Fibroblast of lung (primary cell): ENCODE data around the gene SERINC4. TPM values are rescaled to one million over a fixed set of nuclear protein-coding genes. Genes with fewer than 3 reads are reported as not detected.
A peak's percentile ranks its signal among the peaks of the same experiment; 100 is the strongest.

Source experiments
- DNase-seq, 2 donors: peaks; one replicate each; pipeline versions ENCODE4 v3.0.0 to v3.0.0-alpha.2; 2010; ENCODE audit warnings: low read depth in 2 of 2
- H2AFZ ChIP-seq: 2 replicates; pipeline ENCODE4 v1.5.1; 2012; ENCODE audit warnings: low read length, control low read depth, inconsistent platforms
- H3K27ac ChIP-seq: 2 replicates; pipeline ENCODE4 v1.5.1; 2011; ENCODE audit warnings: low read length, control low read depth; ENCODE audit not compliant: insufficient read depth
- H3K27me3 ChIP-seq: 2 replicates; pipeline ENCODE4 v1.5.1; 2011; ENCODE audit warnings: mild to moderate bottlenecking, low read length; ENCODE audit not compliant: control insufficient read depth, insufficient read depth
- H3K36me3 ChIP-seq: 2 replicates; pipeline ENCODE4 v1.5.1; 2011; ENCODE audit warnings: low read length; ENCODE audit not compliant: control insufficient read depth, insufficient read depth
- H3K4me1 ChIP-seq: 2 replicates; pipeline ENCODE4 v1.5.1; 2011; ENCODE audit warnings: low read length; ENCODE audit not compliant: control insufficient read depth, insufficient read depth; ENCODE audit errors: extremely low read depth
- H3K4me2 ChIP-seq: 2 replicates; pipeline ENCODE4 v1.5.1; 2011; ENCODE audit warnings: low read length, control low read depth; ENCODE audit not compliant: insufficient read depth; ENCODE audit errors: extremely low read depth
- H3K4me3 ChIP-seq, 4 experiments: fragments of 200-600 bp in 1 of 4; sonication (generic) in 1 of 4; replicated peaks in 1 of 4; 2 replicates each; pipeline ENCODE4 v1.5.1; 2011 to 2016; ENCODE audit warnings: low read length in 4 of 4, low read depth in 3 of 4, mild to moderate bottlenecking in 3 of 4, control low read depth in 2 of 4, inconsistent platforms in 1 of 4, mixed read lengths in 1 of 4; ENCODE audit not compliant: insufficient read depth in 1 of 4; ENCODE audit errors: control extremely low read depth in 1 of 4
- H3K79me2 ChIP-seq: 2 replicates; pipeline ENCODE4 v1.5.1; 2012; ENCODE audit warnings: mild to moderate bottlenecking, low read length, inconsistent platforms; ENCODE audit not compliant: control insufficient read depth, insufficient read depth
- H3K9ac ChIP-seq: 2 replicates; pipeline ENCODE4 v1.5.1; 2011; ENCODE audit warnings: mild to moderate bottlenecking, low read length, control low read depth; ENCODE audit not compliant: insufficient read depth
- H3K9me3 ChIP-seq: 2 replicates; pipeline ENCODE4 v1.5.1; 2012; ENCODE audit warnings: low read depth, low read length; ENCODE audit not compliant: control insufficient read depth, insufficient read depth
- H4K20me1 ChIP-seq: 2 replicates; pipeline ENCODE4 v1.5.1; 2011; ENCODE audit warnings: low read length; ENCODE audit not compliant: control insufficient read depth, insufficient read depth; ENCODE audit errors: extremely low read depth
- CTCF ChIP-seq, 2 donors: IDR thresholded peaks in 1 of 2; conservative IDR thresholded peaks in 1 of 2; 1 replicate in 1 of 2; 2 replicates in 1 of 2; pipeline ENCODE4 v1.5.1; 2011 to 2012; ENCODE audit warnings: low read length in 2 of 2, control low read depth in 1 of 2, inconsistent platforms in 1 of 2, low read depth in 1 of 2, mild to moderate bottlenecking in 1 of 2
- EZH2 ChIP-seq: IDR thresholded peaks from 2 replicates; pipeline ENCODE4 v1.5.1; 2012; ENCODE audit warnings: low read length, control low read depth, mild to moderate bottlenecking; ENCODE audit errors: missing control alignments
- polyA plus RNA-seq, 2 donors: library from polyadenylated mRNA; depleted of rRNA in 1 of 2; stranded (reverse) in 1 of 2; unstranded in 1 of 2; fragments of >200 nt; gene quantifications; 2 replicates each; pipeline ENCODE4 v1.2.1, GENCODE V29; 2011 to 2012; ENCODE audit warnings: missing spikeins in 1 of 2
- total RNA-seq: library from RNA; depleted of rRNA; stranded (reverse); fragments of >200 nt; gene quantifications from 2 replicates; pipeline ENCODE4 v1.2.1, GENCODE V29; 2014

Gene SERINC4
- total and polyA plus RNA-seq, 2 donors (not counting 1 experiment from before 2014, with no cell fraction given), result 0.06 to 0.17 TPM

GRCh38 chr15:43763819-43764446 is 36.1 kb downstream of the SERINC4 start:
- no peak overlapping the region for H3K9ac ChIP-seq
- no peaks in the 10 kb centered on the region for H3K27me3 ChIP-seq
- no peak overlapping the region for H2AFZ ChIP-seq
- no peak for DNase-seq
- peaks cover 2% of the 10 kb centered on the region for H3K4me1 ChIP-seq
- no peak overlapping the region for H3K4me3 ChIP-seq
- TF ChIP-seq CTCF (conservative IDR thresholded peaks at IDR 0.05 in 1 of 2, IDR thresholded peaks at IDR 0.05 in 1 of 2; ENCODE audit: low read depth in 1 of 2, low read length in 2 of 2) (no peak), EZH2 (no peak)
- H4K20me1 ChIP-seq, result no peaks in the 10 kb centered on the region
- H3K4me2 ChIP-seq, result no peak overlapping the region
- H3K36me3 ChIP-seq, result peaks cover 12% of the 10 kb centered on the region
- no peak overlapping the region for H3K27ac ChIP-seq
- H3K79me2 ChIP-seq, result peaks cover 2% of the 10 kb centered on the region
- no peaks in the 10 kb centered on the region for H3K9me3 ChIP-seq

- no peaks in the 10 kb centered on the region for H4K20me1 ChIP-seq
- H3K36me3 ChIP-seq, result peaks cover 12% of the 10 kb centered on the region
- peak; percentile 24 to 84 for DNase-seq
Measured at GRCh38 chr15:43762824-43763223, 37.2 kb downstream of the SERINC4 start.

GRCh38 chr15:43751885-43752284 is 48.1 kb downstream of the SERINC4 start:
- Histone ChIP-seq H3K79me2 (peaks cover 74% of the 10 kb centered on the region), H3K9me3 (no peaks in the 10 kb centered on the region), H3K4me2 (no peak overlapping the region), H3K27me3 (no peaks in the 10 kb centered on the region), H3K4me1 (no peaks in the 10 kb centered on the region), H2AFZ (no peak overlapping the region), H3K4me3 (no peak overlapping the region), H4K20me1 (no peaks in the 10 kb centered on the region), H3K9ac (no peak overlapping the region), H3K36me3 (peaks cover 3% of the 10 kb centered on the region), H3K27ac (no peak overlapping the region)
- DNase-seq, result no peak
- TF ChIP-seq EZH2, result no peak
- TF ChIP-seq CTCF (conservative IDR thresholded peaks at IDR 0.05 in 1 of 2, IDR thresholded peaks at IDR 0.05 in 1 of 2; ENCODE audit: low read depth in 1 of 2, low read length in 2 of 2), result no peak

More at GRCh38 chr15:43762824-43763223, 37.2 kb downstream of the SERINC4 start:
- Histone ChIP-seq H3K27ac (peak overlapping the region; percentile 67), H2AFZ (no peak overlapping the region), H3K27me3 (no peaks in the 10 kb centered on the region), H3K79me2 (peaks cover 2% of the 10 kb centered on the region), H3K9me3 (no peaks in the 10 kb centered on the region), H3K4me1 (peaks cover 2% of the 10 kb centered on the region), H3K4me2 (no peak overlapping the region), H3K4me3 (no peak overlapping the region), H3K9ac (no peak overlapping the region)
- TF ChIP-seq EZH2 (no peak), CTCF (conservative IDR thresholded peaks at IDR 0.05 in 1 of 2, IDR thresholded peaks at IDR 0.05 in 1 of 2; ENCODE audit: low read depth in 1 of 2, low read length in 2 of 2) (no peak)
